HG03521 (cell line): ENCODE data around the gene NBPF19.
"Not testable (repeated sequence)": the region's sequence is repeated elsewhere in the genome, so short reads cannot be mapped to it uniquely, and the experiment has no call there.

Experiments
- ATAC-seq: cut with Tn5 transposase; IDR thresholded peaks from one replicate; pipeline ENCODE4 v1.9.1; 2021; ENCODE audit warnings: mild to moderate bottlenecking, moderate library complexity; ENCODE audit not compliant: unreplicated experiment

Gene NBPF19

GRCh38 chr1:149474745-149475144 is at the start of gene NBPF19:
Gene NBPF19 (plus strand): TSS chr1:149475045. CDS start chr1:149475933, 888 bp downstream.
- not testable (repeated sequence) for ATAC-seq

GRCh38 chr1:149428317-149428716 is 46.5 kb upstream of the NBPF19 start:
- not testable (repeated sequence) for ATAC-seq

GRCh38 chr1:149445451-149445850 is 29.4 kb upstream of the NBPF19 start:
- not testable (repeated sequence) for ATAC-seq

GRCh38 chr1:149452196-149452595 is 22.6 kb upstream of the NBPF19 start:
- ATAC-seq: not testable (repeated sequence)

GRCh38 chr1:149452652-149453051 is 22.2 kb upstream of the NBPF19 start:
- not testable (repeated sequence) for ATAC-seq

GRCh38 chr1:149558350-149558825 is 83.5 kb downstream of the NBPF19 start:
- ATAC-seq: not testable (repeated sequence)

GRCh38 chr1:149561806-149562205 is 87.0 kb downstream of the NBPF19 start:
- not testable (repeated sequence) for ATAC-seq

GRCh38 chr1:149565485-149565884 is 90.6 kb downstream of the NBPF19 start:
- ATAC-seq: not testable (repeated sequence)

- not testable (repeated sequence) for ATAC-seq
These were observed 97.9 kb downstream of the NBPF19 start for GRCh38 chr1:149572763-149573162.

GRCh38 chr1:149585592-149585991 is 110.7 kb downstream of the NBPF19 start:
- ATAC-seq: not testable (repeated sequence)
